CD4-positive, alpha-beta T cell treated with Interferon gamma for 1 hour (primary cell): ENCODE results near the gene EXOC3.
"Not testable (repeated sequence)": the region's sequence is repeated elsewhere in the genome, so short reads cannot be mapped to it uniquely, and the experiment has no call there.

ENCODE experiments used
- DNase-seq: peaks from one replicate; pipeline ENCODE4 v3.0.0-alpha.2; 2020

Gene EXOC3

DNA sequence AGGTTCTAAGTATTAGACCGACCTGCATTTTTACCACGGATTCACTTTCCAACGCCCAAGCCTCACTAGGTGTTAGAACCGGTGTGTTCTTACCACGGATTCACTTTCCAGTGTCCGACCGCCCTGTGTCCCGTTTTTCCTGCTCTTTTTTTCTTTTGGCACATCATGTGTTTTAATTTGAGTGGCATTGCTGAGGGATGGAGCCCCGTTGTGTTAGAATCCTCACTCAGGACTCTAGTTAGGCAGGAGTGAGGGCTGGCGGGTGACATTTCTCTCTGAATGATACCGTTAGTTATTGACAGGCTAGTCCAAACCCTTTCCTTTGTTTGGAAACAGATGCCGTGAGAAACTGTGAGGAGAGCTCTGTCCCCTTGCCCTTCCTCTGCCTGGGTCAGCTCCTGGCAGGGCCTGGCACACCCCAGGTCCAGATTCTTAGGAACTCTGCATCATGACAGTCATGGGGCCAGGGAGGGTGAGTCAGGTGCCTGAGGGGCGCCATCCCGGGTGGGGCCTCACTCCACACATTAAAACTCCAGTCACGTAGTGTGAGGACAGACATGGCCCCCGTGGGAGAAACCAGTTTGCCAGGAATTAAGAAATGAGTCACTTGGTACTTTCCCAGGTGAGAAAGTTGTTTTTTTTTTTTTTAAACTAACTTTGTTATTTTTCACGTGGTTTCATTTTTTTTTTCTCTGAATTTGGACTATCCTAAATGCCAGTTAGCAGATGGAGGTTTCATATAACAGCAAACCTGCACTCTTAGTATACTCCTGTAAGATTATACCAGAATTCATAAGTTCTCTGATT lies 15.8 kb downstream of the EXOC3 start:
- no peak for DNase-seq

DNA sequence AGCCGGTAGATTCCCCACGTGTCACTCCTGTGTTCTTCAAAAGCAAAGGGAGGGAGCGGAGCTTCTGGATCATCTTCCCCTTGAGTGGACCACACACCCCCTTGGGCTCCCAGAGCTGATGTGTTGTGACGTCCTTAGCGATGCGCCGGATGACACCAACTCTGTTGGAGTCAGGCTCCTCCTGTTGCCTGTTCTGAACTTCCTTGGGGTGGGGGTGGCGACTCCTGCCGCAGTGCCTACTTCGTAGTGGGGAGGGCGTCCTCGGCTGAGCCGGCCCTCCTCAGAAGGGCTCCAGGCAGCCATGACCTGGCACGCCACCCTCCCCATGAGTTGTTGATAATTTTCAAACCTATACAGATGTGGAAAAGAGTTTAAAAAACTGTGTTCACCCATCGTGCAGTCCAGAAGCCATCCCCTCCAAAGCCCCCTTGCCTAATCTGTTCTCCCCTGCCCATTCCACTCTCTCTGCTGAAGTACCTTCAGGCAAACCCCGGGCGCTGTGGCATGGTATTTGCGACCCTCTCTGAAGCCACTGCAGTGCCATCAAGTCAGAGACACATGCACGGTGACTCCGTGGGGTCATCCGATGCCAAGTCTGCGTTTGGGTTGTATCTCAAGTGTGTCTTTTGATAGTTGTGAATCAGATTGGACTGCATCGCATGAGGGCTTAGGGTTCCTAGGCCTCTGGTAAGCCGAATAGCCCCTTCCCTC lies 16.7 kb downstream of the EXOC3 start:
- DNase-seq, result no peak

DNA sequence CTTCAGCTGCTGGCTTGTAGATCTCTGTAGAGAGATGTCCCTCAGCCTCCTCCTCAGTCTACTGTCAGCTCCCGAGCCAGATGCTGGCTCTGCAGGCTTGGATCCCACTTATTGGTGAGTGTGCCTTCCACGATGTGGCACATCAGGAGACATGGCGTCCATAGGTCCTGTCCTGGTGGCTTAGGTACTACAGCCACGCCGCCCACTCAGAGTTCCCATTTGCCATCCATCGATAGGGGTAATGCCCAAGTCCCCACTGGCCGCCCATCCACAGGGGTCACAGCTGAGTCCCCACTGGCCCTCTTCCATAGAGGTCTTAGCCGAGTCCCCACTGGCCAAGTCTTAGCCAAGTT lies 17.3 kb downstream of the EXOC3 start:
- no peak for DNase-seq

DNA sequence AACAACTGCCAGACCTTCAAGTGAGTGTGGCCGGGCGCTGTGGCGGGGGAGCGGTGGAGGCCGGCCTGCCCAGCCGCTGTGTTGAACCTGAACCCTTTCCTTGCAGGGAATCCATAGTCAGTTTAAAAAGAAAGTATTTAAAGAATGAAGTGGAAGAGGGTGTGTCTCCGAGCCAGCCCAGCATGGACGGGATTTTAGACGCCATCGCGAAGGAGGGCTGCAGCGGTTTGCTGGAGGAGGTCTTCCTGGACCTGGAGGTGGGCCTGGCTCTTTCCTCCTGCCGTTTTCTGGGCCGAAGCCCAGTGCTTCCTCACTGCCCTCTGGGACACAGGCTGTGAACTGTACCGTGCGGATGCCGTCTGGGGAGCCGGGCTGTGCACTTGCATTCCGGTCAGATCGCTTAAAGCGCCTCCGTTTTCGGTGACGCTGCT lies 19.1 kb downstream of the EXOC3 start:
- DNase-seq, result no peak

DNA sequence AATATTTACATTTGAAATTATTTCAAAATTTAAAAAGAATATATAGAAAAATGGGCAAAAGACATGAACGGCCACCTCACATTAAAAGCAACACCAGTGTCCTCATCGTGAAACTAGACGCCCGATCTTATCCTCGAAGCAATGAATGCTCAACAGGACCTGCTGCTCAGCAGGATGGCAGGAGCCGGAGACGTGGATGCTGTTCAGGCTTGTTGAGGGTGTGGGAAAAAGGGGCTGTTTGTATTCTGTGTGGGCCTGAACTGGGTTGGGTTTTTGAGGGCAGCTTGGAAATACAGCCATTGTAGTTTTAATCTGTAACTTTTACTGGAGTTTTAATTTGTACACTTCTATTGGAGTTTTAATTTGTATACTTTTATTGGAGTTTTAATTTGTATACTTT lies 20.3 kb downstream of the EXOC3 start:
- no peak for DNase-seq

DNA sequence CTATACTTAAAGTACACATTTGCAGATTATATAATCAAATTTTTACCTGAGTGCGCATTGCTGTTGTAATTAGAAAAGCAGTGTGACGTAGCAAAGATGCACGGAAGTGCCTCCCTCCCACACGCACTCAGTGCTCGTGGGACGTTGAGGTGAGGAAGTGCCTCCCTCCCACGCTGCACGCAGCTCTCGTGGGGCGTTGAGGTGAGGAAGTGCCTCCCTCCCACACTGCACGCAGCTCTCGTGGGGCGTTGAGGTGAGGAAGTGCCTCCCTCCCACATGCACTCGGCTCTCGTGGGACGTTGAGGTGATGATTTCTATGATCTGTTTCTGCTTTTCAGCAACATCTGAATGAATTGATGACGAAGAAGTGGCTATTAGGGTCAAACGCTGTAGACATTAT lies 21.0 kb downstream of the EXOC3 start:
- DNase-seq, result peak; percentile 88

DNA sequence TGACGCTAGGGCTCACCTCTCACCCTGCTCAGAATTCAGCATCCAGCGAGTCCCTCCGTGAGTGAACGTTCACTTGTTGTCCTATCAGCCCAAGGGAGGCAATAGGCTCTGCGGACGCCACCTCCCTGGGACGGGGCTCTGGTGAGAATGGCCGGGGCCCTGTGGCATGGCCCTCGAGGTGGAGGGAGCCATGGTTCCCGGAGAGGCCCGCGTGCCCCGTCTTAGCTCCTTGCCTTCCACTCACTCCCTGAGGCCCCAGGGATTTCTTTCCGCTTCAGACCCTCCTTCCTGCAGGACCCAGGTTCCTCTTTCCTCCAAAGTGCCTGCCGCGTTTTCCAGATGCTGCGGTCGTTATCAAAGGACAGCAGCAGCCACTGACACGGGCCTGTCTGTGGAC lies 21.5 kb downstream of the EXOC3 start:
- DNase-seq, result no peak

DNA sequence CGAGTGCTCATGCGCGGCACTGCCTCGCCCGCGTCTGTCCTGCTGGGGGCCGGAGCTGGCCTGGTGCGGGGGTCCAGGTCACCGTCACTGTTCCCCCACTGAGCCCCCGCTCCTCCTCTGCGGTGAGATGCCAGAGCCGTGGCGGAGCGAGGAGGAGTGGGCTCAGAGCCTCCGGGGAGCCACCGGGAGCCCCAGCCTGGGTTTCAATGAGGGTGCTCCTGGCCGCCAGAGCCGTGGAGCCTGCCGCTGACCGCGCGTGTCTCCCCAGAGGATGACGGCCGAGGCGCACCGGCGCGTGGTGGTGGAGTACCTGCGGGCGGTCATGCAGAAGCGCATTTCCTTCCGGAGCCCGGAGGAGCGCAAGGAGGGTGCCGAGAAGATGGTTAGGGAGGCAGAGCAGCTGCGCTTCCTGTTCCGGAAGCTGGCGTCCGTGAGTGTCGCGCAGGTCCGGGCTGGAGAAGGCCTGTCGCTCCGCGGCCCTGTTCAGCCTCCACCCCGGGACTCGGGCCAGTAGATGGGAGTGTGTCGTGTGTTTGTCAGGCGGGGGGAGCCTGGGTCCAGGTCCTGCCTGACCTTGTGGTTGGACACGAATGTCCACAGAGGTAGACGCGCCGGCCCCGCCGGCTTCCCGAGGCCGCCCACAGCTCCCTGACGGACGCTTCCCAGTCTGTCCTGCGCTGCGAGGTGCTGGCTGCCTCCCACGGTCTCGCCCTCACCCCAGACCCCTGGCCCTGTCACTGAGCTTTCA lies 22.0 kb downstream of the EXOC3 start:
- DNase-seq, result no peak

DNA sequence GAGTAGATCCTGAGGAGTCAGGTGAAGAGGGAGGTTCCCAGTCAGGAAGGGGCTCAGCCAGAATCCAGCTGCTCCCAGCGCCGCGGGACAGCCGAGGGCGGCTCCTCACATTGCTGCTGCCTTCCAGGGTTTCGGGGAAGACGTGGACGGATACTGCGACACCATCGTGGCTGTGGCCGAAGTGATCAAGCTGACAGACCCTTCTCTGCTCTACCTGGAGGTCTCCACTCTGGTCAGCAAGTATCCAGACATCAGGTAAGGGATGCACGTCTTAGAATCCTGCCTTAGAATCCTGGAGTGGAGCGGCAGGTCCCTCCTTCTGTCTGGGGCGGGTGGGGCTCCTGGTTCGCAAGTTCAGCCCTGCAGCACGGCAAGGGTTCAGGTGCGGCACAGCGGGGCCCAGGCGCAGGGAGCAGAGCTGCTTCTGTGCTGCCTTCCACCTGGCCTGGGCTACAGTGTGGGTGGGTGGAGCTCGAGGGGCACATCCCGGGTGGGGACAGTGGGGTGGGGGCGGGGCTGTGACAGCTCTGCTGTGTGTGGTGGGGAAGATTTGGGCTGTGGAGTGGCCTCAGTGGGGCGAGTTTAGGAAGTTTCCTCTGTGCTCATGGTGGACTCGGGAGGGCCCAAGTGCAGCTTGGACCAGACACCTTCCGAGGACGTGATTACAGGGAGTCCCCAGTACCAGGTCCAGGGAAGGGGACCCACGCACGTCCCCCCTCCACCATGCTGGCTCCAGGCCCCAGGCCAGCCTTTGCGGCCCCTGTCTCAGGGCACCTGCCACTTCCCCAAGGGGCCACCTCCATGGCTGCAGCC lies 22.8 kb downstream of the EXOC3 start:
- no peak for DNase-seq

DNA sequence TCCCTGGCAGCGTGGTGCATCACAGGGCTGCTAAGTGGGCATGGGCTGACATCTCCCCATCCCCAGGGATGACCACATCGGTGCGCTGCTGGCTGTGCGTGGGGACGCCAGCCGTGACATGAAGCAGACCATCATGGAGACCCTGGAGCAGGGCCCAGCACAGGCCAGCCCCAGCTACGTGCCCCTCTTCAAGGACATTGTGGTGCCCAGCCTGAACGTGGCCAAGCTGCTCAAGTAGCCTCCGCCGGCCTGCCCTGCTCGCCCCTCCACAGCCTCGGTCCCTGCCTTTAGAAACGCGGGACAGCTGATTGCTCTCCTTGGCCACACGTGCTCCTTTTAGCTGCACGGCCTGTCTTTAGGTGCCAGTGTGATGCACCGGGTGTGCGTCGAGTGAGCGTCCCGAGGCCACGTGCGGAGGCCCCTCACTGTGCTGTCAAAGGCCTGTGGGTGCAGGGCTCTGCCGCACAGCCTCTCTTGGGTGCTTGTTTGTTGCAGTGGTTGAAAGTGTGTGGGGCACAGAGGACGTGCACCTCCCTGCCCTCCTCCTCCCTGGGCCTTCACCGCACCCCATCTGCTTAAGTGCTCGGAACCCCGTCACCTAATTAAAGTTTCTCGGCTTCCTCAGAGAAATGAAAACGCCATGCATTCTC lies 23.8 kb downstream of the EXOC3 start:
- DNase-seq, result no peak

DNA sequence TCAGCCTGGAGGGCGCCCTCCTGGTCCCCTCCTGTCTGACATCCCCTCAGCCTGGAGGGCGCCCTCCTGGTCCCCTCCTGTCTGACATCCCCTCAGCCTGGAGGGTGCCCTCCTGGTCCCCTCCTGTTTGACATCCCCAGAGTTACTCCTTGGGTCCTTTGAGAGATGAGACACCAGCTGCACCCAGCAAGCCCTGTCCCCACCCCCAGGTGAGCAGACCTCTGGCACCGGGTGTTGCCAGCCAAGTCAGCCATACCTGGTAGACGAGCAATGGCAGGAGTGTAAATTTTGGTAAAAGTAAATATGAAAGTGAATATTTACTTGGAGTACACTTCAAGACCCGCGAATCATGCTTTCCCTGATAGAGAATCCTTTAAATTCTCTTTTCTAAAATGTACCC lies 25.4 kb downstream of the EXOC3 start:
- no peak for DNase-seq

DNA sequence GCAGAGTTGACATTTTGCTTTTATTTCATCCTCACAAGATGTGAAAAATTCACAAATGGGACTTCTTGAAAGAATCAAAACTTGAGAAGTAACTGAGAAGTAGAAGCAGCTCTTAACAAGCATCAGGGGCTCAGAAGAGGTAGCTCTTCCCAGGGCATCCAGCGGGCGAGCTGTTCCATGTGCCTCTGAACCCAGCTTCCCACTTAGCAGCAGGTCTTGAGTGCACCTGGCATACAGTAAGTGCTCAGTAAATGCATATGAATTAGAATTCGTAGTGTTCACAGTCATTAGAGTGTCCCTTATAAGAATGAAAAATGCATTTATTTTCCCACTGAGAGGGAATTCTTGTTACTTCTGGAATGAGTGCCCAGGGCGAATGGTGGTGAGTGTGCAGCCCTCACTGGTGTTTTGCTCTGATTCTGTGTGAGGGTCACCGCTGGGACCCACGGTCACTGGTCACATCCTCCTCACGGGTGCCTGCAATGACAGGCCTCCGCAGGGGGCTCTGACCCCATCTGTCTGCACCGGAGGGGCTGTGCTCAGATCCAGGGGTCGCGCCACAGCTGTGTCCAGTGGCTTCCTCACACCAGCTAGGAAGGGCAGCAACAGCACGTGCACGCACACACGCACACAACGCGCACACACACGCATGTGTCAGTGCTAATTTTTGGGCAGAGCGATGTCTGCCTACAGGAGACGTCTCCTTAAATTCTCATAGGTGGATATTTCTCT lies 26.9 kb downstream of the EXOC3 start:
- DNase-seq, result no peak

DNA sequence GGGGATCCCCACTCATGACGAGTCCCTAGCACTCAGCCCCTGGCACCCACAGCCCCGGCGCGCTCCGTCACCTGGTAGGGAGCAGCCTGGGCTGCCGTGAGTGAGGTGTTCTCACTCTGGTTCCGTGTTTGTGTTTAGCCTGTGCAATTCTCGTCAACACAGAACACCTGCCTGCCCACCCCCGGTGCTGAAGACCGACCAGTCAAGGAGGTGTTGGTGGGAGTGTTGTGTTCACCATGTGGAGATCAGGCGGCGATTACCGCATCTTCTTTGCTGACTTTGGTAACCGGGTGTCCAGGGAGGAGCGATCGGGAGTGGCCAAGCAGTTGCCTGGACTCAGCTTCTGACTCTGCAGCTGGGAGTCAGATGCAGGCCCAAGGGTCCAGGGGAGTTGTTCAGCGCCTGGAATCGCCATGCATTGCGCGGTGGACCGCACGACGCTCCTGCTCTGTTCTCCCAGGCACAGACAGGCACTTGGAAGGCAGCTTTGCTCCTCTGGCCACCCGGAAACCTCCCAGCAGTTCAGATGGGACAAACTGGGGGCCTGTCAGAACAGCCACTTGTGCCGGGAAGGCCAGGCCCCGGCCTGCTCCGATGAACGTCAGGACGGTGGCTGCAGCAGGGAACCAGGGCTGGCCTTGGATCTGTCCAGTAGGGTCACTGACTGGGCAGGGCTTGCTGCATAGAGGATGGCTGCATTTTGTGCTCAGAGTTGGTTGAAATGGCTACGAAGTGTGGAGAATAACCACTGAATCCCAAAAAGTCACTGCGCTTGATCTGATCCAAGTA lies 28.2 kb downstream of the EXOC3 start:
- DNase-seq, result no peak

DNA sequence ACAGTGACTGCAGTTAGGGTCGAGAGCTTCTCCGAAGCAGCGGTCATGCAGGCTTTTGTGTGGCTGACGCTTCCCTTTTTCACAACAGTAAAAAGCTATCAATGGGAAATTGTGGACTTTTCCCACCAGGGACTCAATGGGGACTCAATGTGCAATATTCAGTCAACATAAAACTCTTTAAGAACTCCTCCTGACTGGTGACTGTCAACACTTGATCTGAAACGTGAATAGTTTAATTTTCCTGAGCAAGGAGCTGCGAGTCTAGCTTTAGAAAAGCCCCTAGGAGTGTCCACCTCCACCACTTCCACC lies 28.7 kb downstream of the EXOC3 start:
- no peak for DNase-seq

DNA sequence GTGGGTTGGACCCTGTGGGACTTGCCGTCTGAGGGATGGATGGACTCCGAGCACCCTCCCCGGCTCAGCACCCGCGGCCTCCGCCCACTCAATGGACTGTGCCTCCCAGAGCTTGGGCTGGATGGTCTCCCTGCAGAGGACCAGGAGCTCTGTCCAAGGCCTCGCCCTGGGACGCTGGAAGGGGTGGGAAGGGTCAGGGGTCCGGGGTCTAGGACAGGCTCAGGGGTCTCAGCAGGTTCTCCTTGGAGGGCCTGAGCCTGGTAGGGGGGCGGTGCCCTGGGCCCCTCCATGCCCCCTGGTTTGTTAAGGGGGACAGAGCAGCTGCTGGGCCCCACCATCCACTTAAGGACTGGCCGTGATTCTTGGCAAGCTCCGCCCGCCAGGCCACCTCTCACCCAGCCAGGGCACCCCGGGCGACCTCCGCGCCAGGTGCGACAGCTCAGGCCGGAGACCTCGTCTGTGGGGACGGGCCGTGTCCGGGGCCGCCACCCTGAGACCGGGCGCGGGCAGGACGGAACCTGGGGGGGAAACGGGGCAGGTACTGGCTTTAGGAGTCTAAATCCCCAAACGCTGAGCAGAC lies 29.2 kb downstream of the EXOC3 start:
- DNase-seq, result no peak

DNA sequence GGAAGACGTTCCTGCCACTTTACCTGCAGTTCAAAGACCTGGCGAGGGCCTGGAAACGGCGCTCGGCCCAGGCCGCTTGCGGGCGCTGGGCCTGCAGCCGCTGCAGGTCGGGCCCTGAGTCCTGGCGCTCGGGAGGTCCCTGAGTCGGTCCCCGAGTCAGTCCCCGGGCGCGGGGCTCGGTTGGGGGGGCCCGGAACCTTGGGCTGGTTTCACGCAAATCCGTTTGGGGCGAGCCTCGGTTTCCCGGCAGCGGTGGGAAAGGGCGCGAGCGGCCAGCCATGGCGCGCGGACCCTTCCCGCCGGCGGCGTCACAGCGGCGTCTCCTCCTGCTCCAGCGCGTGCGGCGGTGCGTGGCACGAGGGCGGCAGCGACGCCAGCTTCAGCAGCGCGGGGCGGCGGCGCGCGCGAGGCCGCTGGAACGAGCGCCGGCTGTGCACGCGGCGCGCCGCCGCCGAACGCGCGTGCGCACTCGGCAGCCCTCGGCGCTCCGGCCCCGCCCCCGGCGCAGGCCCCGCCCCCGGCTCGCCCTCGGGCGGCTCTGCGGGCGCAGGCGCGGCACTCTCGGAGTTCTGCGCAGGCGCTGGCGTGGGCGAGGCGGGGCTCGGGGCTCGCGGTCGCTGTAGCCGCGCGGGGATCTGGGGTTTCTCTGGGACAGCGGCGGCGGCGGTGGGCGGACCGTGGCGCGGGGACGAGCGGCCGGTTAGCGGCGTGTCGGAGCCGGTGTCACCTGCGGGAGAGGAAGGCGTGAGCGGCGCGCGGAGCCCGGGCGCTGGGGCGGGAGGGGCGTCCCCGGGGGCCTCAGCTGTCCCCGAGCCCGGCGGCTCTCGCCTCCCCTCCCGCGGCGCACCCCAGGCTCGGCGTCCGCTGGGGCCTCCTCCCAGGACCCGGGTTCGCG lies 29.9 kb downstream of the EXOC3 start:
- DNase-seq, result peak; percentile 88

DNA sequence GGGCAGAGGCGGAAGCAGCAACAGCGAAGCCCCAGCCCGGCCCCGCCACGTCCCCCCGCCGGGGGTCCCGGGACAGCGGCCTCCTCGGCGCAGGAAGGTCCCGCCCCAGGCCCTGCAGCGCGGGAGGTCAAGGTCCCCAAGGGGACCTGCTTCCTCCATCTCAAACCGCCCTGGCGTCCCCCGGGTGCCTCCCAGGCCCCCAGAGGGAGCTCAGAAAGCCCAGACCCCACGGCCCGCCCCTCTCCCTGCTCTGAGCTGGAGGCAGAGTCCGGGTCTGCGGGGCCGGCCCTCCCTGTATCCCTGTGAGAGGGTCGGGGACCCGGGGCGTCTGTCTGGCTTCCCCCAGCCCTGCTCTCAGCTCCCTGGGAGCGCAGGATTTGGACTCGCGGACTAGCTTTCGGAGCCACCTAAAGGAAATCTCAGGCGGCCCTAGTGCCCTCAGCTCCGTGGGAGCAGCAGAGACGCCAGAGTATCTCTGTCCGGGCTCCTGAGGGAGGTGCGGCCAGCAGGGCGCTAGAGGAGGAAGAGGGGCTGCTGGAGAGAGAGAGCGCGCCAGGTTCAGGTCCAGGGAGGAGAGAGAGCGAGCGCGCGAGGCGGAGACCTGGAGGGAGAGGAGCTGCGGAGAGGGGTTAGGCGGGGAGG lies 30.7 kb downstream of the EXOC3 start:
- no peak for DNase-seq

DNA sequence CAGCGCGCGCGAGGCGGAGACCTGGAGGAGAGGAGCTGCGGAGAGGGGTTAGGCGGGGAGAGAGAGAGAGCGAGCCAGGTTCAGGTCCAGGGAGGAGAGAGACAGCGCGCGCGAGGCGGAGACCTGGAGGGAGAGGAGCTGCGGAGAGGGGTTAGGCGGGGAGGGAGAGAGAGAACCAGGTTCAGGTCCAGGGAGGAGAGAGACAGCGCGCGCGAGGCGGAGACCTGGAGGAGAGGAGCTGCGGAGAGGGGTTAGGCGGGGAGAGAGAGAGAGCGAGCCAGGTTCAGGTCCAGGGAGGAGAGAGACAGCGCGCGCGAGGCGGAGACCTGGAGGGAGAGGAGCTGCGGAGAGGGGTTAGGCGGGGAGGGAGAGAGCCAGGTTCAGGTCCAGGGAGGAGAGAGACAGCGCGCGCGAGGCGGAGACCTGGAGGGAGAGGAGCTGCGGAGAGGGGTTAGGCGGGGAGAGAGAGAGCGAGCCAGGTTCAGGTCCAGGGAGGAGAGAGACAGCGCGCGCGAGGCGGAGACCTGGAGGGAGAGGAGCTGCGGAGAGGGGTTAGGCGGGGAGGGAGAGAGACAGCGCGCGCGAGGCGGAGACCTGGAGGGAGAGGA lies 31.4 kb downstream of the EXOC3 start:
- DNase-seq, result not testable (repeated sequence)
